HG03108 (cell line): ENCODE measurements around the gene LFNG.

Experiments
- ATAC-seq: cut with Tn5 transposase; IDR thresholded peaks from one replicate; pipeline ENCODE4 v1.9.1; 2021; ENCODE audit warnings: moderate library complexity; ENCODE audit not compliant: unreplicated experiment

The LFNG gene

DNA sequence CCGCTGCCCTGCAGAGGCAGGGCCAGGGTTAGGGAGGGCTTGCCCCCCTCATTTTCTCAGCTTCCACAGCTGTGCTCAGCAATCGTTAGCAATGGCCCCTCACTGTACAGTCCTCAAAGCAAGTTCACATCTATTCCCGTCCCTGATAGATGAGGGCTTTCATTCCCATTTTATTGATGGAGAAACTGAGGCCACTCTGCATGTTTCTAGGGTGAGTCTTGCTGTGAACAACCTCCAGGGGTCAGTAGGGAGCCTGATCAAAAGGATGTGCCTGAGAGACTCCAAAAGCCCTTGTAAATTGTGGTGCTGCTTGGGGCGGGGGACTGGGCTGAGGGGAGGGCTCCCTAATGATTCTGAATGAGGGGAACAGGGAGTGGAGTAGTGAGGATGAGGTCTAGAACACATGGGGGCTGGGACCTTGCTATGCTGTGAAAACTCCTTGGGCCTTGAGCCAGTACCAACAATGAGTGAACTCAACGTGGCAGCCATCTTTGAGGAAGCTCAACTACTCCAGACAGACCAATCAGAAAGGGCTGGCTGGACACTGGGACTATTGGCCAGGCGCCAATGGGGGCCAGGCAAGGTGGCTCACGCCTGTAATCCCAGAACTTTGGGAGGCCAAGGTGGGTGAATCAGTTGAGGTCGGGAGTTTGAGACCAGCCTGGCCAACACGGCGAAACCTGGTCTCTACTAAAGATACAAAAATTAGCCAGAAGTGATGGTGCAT is 36.7 kb upstream of the LFNG start:
- ATAC-seq = no peak

- no peak for ATAC-seq
Measured at GRCh38 chr7:2483494-2483893, 36.1 kb upstream of the LFNG start.

- ATAC-seq = no peak
Measured at GRCh38 chr7:2484868-2485267, 34.7 kb upstream of the LFNG start.

DNA sequence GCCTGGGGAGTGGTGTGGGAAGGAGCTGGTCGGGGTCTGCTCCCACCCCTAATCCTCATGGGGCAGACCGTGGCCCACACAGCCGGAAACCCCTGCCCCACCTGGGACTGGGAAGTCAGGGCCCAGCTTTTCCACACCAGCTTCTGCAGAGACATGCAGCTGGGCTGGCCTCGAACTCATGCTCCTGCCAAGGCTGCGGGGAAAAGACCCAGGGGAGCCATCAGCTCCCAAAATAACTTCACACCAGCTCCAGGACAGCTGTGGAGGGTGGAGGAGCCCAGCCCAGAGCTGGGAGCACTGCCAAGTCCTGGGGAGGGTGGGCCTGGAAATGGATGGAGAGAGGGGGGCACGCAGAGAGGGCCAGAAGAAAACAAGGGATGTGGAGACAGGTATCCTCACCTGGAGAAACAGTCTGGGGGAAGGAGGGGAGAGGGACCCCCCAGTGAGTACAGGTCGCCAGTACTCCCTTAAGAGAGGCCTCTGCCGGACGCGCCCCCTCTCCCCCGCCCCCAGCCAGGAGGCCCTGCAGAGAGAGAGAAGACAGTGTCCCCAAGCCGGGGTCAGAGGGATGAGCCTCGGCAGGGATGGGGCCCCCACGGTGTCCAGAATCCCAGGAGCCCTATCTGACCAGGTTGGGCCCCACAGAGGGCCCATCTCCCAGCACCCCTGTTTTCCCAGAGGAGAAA is 31.8 kb upstream of the LFNG start:
- no peak for ATAC-seq

DNA sequence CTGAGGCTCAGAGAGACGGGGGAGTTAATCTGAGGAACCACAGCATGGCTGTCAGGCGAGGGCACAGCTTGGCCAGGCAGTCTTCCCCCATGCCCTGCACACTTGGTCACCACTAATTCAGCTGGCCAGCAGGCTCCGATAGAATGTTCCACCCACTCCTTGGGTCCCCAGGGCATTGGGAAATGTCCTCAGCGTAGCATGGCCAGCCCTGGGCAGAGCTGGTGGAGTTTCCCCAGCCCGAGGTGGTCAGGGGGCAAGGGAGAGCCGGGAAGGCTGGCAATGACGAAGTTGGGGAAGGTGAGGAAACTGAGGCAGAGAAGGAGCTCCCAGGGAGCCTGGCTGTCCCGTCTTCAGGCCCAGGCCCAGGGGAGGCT is 31.3 kb upstream of the LFNG start:
- ATAC-seq = no peak

- no peak for ATAC-seq
Measured at GRCh38 chr7:2488681-2489080, 30.9 kb upstream of the LFNG start.

- ATAC-seq = no peak
Measured at GRCh38 chr7:2490181-2490651, 29.4 kb upstream of the LFNG start.

DNA sequence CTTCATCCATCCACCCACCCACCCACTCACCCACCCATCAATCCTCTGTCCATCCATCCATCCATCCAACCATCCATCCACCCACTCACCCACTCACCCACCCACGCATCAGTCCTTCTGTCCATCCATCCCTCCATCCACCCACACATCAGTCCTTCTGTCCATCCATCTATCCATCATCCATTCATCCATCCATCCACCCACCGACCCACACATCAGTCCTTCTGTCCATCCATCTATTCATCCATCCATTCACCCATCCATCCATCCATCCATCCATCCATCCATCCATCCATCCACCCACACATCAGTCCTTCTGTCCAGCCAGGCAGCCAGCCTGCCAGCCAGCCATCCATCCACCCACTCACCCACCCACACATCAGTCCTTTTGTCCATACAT is 27.5 kb upstream of the LFNG start:
- ATAC-seq = no peak

DNA sequence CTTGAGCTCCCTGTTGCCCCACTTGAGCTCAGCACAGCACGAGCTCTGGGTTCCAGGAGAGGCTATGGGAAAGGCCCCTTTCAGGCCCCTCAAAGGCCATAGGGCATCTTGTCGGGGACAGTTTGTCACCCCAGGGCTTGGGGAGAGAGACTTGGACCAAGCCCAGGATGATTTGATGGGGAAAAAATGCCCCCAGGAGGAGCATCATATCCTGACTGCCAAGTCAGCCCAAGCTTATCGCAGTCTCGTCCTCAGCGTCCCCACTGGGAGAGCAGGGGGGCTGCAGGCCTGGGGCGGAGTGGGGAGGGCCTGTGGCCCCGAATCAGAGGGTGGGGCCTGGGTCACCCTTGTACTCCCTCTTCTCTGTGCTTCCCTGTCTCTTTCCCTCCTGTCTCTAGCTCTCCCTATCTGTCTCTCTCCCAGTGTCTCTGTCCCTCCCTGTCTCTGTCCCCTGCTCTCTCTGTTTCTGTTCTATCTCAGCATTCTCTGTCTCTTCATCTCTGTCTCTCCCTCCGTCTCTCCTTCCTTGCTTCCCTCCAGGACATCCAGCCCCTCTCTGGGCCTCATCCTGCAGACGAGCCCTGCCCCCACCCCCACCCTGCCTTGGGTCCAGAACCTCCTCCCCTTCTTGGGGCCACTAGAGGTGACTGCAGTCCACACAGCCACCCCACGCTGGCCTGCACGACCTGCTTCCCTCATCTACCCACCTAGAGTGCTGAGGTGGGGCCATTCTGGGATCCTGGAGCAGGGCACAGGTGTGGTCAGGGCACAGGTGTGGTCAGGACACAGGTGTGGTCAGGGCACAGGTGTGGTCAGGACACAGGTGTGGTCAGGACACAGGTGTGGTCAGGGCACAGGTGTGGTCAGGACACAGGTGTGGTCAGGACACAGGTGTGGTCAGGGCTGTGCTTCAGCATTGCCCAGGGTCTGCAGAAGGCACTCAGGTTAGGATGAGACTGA is 26.1 kb upstream of the LFNG start:
- no peak for ATAC-seq

- no peak for ATAC-seq
Measured at GRCh38 chr7:2494191-2495130, 25.1 kb upstream of the LFNG start.

- ATAC-seq = no peak
Measured at GRCh38 chr7:2495418-2496299, 23.9 kb upstream of the LFNG start.

GRCh38 chr7:2496375-2496774 is 23.2 kb upstream of the LFNG start:
- ATAC-seq = no peak

DNA sequence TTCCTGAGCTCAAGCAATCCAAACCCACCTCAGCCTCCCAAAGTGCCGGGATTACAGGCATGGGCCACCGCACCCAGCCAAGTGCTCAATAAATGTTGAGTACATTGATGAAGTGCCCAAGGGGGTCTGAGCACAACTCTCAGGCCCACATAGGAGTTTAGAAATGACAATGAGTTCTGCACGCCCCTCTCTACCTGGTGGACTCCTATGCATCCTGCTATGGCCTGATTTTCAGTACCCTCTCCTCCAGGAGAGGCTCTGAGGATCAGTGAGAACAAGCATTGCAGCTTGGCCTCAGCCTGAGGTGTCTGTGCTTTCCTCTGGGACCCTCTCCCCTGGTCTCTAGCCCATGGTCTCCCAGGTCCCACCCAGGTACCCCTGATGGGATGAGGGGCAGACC is 22.5 kb upstream of the LFNG start:
- ATAC-seq = no peak

- no peak for ATAC-seq
Measured at GRCh38 chr7:2497500-2498336, 21.9 kb upstream of the LFNG start.

- no peak for ATAC-seq
Measured at GRCh38 chr7:2498708-2499107, 20.9 kb upstream of the LFNG start.

DNA sequence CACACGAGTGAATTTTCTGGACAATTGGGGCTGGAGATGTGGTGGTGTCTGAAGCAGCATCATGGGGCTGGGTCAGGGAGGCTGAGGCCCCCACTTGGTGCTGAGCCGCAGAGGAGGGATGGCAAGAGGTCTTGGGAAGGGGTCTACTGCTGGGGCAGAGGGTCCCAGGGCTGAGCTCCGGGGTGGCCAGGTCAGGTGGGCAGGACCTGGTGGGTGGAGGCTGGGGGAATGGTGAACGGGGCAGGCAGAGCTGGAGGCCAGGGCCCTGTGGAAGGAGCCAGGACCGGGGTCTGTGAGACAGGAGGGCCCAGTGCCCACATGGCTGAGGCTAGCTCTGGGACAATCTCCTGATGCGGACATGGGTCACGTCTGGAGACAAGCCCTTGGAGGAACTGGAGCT is 20.4 kb upstream of the LFNG start:
- no peak for ATAC-seq

GRCh38 chr7:2499719-2500430 is 19.7 kb upstream of the LFNG start:
- ATAC-seq = no peak

GRCh38 chr7:2500701-2501100 is 18.9 kb upstream of the LFNG start:
- no peak for ATAC-seq
